HG03045 (cell line): ENCODE results near the gene SLC6A6.

Experiments
- ATAC-seq: cut with Tn5 transposase; IDR thresholded peaks from one replicate; pipeline ENCODE4 v1.9.1; 2021; ENCODE audit warnings: mild to moderate bottlenecking, moderate library complexity; ENCODE audit not compliant: unreplicated experiment

Gene SLC6A6

GRCh38 chr3:14451844-14452739, 49.7 kb downstream of the SLC6A6 start:
- ATAC-seq = no peak

- no peak for ATAC-seq
Observed at GRCh38 chr3:14452740-14453710, 50.6 kb downstream of the SLC6A6 start.

GRCh38 chr3:14453876-14454638, 51.7 kb downstream of the SLC6A6 start:
- no peak for ATAC-seq

GRCh38 chr3:14454639-14455310, 52.4 kb downstream of the SLC6A6 start:
- ATAC-seq = no peak

GRCh38 chr3:14455571-14456317, 53.3 kb downstream of the SLC6A6 start:
- ATAC-seq = no peak

GRCh38 chr3:14456794-14457193, 54.4 kb downstream of the SLC6A6 start:
- ATAC-seq = no peak

GRCh38 chr3:14457481-14457880, 55.1 kb downstream of the SLC6A6 start:
- no peak for ATAC-seq

GRCh38 chr3:14457999-14458398, 55.6 kb downstream of the SLC6A6 start:
- ATAC-seq = no peak

- ATAC-seq = no peak
Observed at GRCh38 chr3:14458434-14459275, 56.2 kb downstream of the SLC6A6 start.

GRCh38 chr3:14459384-14459783, 57.0 kb downstream of the SLC6A6 start:
- ATAC-seq = no peak

GRCh38 chr3:14459787-14460186, 57.4 kb downstream of the SLC6A6 start:
- no peak for ATAC-seq

GRCh38 chr3:14460342-14461005, 58.1 kb downstream of the SLC6A6 start:
- no peak for ATAC-seq

- no peak for ATAC-seq
Observed at GRCh38 chr3:14461006-14461747, 58.8 kb downstream of the SLC6A6 start.

GRCh38 chr3:14461748-14462324, 59.4 kb downstream of the SLC6A6 start:
- peak; percentile 51 for ATAC-seq

- no peak for ATAC-seq
Observed at GRCh38 chr3:14462738-14463137, 60.3 kb downstream of the SLC6A6 start.

- ATAC-seq = no peak
Observed at GRCh38 chr3:14463330-14464140, 61.1 kb downstream of the SLC6A6 start.
